ENCODE results near the gene RAB42. TPM values are rescaled to one million over a fixed set of nuclear protein-coding genes. Genes with fewer than 3 reads are reported as not detected.

The RAB42 gene
- total and polyA plus RNA-seq, 9 of the 15 experiments (the other 6 are each of a cell fraction or from before 2014, with no cell fraction given), result 0.07 to 0.14 (median 0.12) TPM; not detected in 6

- no peak for FAIRE-seq
- TF ChIP-seq MEF2D (tag; conservative IDR thresholded peaks at IDR 0.05; ENCODE audit: low read depth) (no peak), PHF8 (IDR thresholded peaks at IDR 0.05; ENCODE audit: borderline replicate concordance, low read length) (no peak), PTTG1 (tag; IDR thresholded peaks at IDR 0.05; ENCODE audit: low read depth) (no peak), CBX2 (IDR thresholded peaks at IDR 0.05; ENCODE audit: insufficient read depth, low read length, poor library complexity, severe bottlenecking) (no peak), ZNF121 (CRISPR knock-in tag; conservative IDR thresholded peaks at IDR 0.05) (no peak), REST (IDR thresholded peaks at IDR 0.05; ENCODE audit: borderline replicate concordance) (no peak), REST (CRISPR knock-in tag; IDR thresholded peaks at IDR 0.05; ENCODE audit: low read depth) (no peak), CBX3 (IDR thresholded peaks at IDR 0.05; ENCODE audit: borderline replicate concordance in 1 of 2, low read length in 2 of 2) (no peak), POLR2AphosphoS2 (IDR thresholded peaks at IDR 0.05; ENCODE audit: low read length) (no peak), U2AF2 (optimal IDR thresholded peaks at IDR 0.05; ENCODE audit: low read depth, low read length) (no peak), HOXB6 (CRISPR knock-in tag; IDR thresholded peaks at IDR 0.05; ENCODE audit: borderline replicate concordance) (no peak), ZNF436 (CRISPR knock-in tag; IDR thresholded peaks at IDR 0.05) (no peak), ZNF253 (CRISPR knock-in tag; conservative IDR thresholded peaks at IDR 0.05) (no peak), ZBTB12 (CRISPR knock-in tag; IDR thresholded peaks at IDR 0.05) (no peak)
These were observed 26.3 kb upstream of the RAB42 start for GRCh38 chr1:28565726-28566125.

More at GRCh38 chr1:28565726-28566125, 26.3 kb upstream of the RAB42 start:
- H3K9ac ChIP-seq (ENCODE audit: insufficient read depth in 1 of 2, low read depth in 2 of 2, low read length in 2 of 2), result no peak overlapping the region
- no peaks in the 10 kb centered on the region for H4K20me1 ChIP-seq (replicated peaks; ENCODE audit: control insufficient read depth, insufficient read depth, low read length)
- POLR2A ChIA-PET, result interaction anchor here (0.6 to 11.0 kb wide), 6 partner anchors 10 to 228 kb away, joined by 3 to 157 read pairs (median 3); partner anchors contain the start of genes RNU11 and TRNAU1AP
- no peaks in the 10 kb centered on the region for H3K9me1 ChIP-seq (ENCODE audit: control insufficient read depth, insufficient read depth, low read length)
- no peak for ATAC-seq
- H3K79me2 ChIP-seq (ENCODE audit: control insufficient read depth, insufficient read depth, low read length), result no peaks in the 10 kb centered on the region
- no peak overlapping the region for H3K4me3 ChIP-seq
- H3K27me3 ChIP-seq (ENCODE audit: control insufficient read depth in 2 of 2, insufficient read depth in 2 of 2, low read length in 2 of 2), result no peaks in the 10 kb centered on the region
- H3K27ac ChIP-seq (ENCODE audit: extremely low read depth, low read depth, low read length), result no peak overlapping the region
- BruUV-seq (replicated peaks), result no TSS peak
- H3K9me3 ChIP-seq (replicated peaks; ENCODE audit: control insufficient read depth, insufficient read depth, low read depth, low read length), result no peaks in the 10 kb centered on the region
- peaks cover 70% of the 10 kb centered on the region; the same call in 2 of the 3 replicates for H3K36me3 ChIP-seq (ENCODE audit: control insufficient read depth, insufficient read depth, low read length)
- CTCF ChIA-PET (ENCODE audit: low intra/inter-chr PET ratio), result no interaction called here
- in situ Hi-C loops (cut with MboI), result no loop called here
- WGBS (ENCODE audit: insufficient coverage, low coverage, missing lambda C conversion rate), result 93% methylated on average over 6 of the region's 6 CpGs
- intact Hi-C loops (cut with micrococcal nuclease), result no loop called here
- H3K4me1 ChIP-seq (replicated peaks in 1 of 2; ENCODE audit: control insufficient read depth in 2 of 2, insufficient read depth in 2 of 2, low read length in 2 of 2), result no peaks in the 10 kb centered on the region
- DNase-seq (ENCODE audit: extremely low read depth in 1 of 4, low spot score in 3 of 4), result no peak
- no peak overlapping the region for H2AFZ ChIP-seq (ENCODE audit: low read depth, low read length)
- no peak overlapping the region for H3K4me2 ChIP-seq (ENCODE audit: insufficient read depth, low read length)
